CD4-positive, alpha-beta memory T cell (primary cell): ENCODE results near the gene MDM1. TPM values are rescaled to one million over a fixed set of nuclear protein-coding genes. Genes with fewer than 3 reads are reported as not detected.

Experiments
- CTCF ChIA-PET: fragments of 350-600 bp; sonication (Branson Sonifier 250); formaldehyde crosslinking; loops from one replicate; lab custom pipeline; 2021; ENCODE audit warnings: inconsistent platforms; ENCODE audit not compliant: partially characterized antibody; lab: Charles Lee
- POLR2A ChIA-PET: fragments of 350-600 bp; sonication (Branson Sonifier 250); formaldehyde crosslinking; loops from one replicate; lab custom pipeline; 2021; ENCODE audit not compliant: partially characterized antibody; lab: Charles Lee
- DNase-seq, 5 donors: peaks; one replicate each; pipeline versions ENCODE4 v3.0.0 to v3.0.0-alpha.2; 2020 to 2022; ENCODE audit warnings: mixed read lengths in 1 of 5
- H3K27ac ChIP-seq: one replicate; pipeline ENCODE4 v1.7.0; 2013; ENCODE audit warnings: low read depth, low read length
- H3K27me3 ChIP-seq: 2 replicates; pipeline ENCODE4 v1.7.0; 2013; ENCODE audit warnings: mild to moderate bottlenecking, low read length, moderate library complexity; ENCODE audit not compliant: insufficient read depth
- H3K36me3 ChIP-seq: 2 replicates; pipeline ENCODE4 v1.7.0; 2013; ENCODE audit warnings: mild to moderate bottlenecking, low read length, moderate library complexity; ENCODE audit not compliant: insufficient read depth
- H3K4me1 ChIP-seq: 2 replicates; pipeline ENCODE4 v1.7.0; 2013; ENCODE audit warnings: mild to moderate bottlenecking, low read length, moderate library complexity; ENCODE audit not compliant: insufficient read depth
- H3K4me3 ChIP-seq, 2 donors: one replicate each; pipeline ENCODE4 v1.7.0; 2013; ENCODE audit warnings: low read length in 2 of 2, mild to moderate bottlenecking in 1 of 2
- H3K9me3 ChIP-seq, 2 donors: one replicate each; pipeline ENCODE4 v1.7.0; 2013; ENCODE audit warnings: low read length in 2 of 2, control low read depth in 1 of 2; ENCODE audit not compliant: control insufficient read depth in 1 of 2
- H3K27ac Mint-ChIP-seq, 7 donors: one replicate each; pipeline ENCODE4 v1.8.0; 2020 to 2021; ENCODE audit warnings: mixed read lengths in 7 of 7, mild to moderate bottlenecking in 6 of 7, inconsistent platforms in 3 of 7, moderate library complexity in 3 of 7
- H3K27me3 Mint-ChIP-seq, 2 donors: one replicate each; pipeline ENCODE4 v1.8.0; 2020 to 2021; ENCODE audit warnings: mixed read lengths in 2 of 2
- H3K36me3 Mint-ChIP-seq, 2 donors: one replicate each; pipeline ENCODE4 v1.8.0; 2020 to 2021; ENCODE audit warnings: mixed read lengths in 2 of 2, inconsistent platforms in 1 of 2, mild to moderate bottlenecking in 1 of 2
- H3K4me1 Mint-ChIP-seq, 4 donors: one replicate each; pipeline ENCODE4 v1.8.0; 2020 to 2021; ENCODE audit warnings: mixed read lengths in 4 of 4, mild to moderate bottlenecking in 1 of 4
- H3K4me3 Mint-ChIP-seq, 8 donors: one replicate each; pipeline ENCODE4 v1.8.0; 2020 to 2021; ENCODE audit warnings: mixed read lengths in 8 of 8, mild to moderate bottlenecking in 7 of 8, moderate library complexity in 6 of 8, inconsistent platforms in 3 of 8
- H3K9me3 Mint-ChIP-seq, 8 donors: one replicate each; pipeline ENCODE4 v1.8.0; 2020 to 2021; ENCODE audit warnings: mixed read lengths in 8 of 8, mild to moderate bottlenecking in 5 of 8, inconsistent platforms in 3 of 8, moderate library complexity in 1 of 8
- intact Hi-C: fragments of 100-400 bp; cut with micrococcal nuclease; formaldehyde crosslinking; loops from one replicate; pipeline ENCODE4 v1.15.1; 2023
- polyA plus RNA-seq, 2 donors: library from polyadenylated mRNA; unstranded; fragments of 300-500 nt; fragmentation: Illumina TruSeq; gene quantifications; one replicate each; pipeline ENCODE4 v1.2.3, GENCODE V29; 2021
- total RNA-seq, 2 experiments: library from RNA; stranded (reverse); gene quantifications; one replicate each; pipeline ENCODE4 v1.2.3, GENCODE V29; 2021

Gene MDM1
- total and polyA plus RNA-seq, 4 experiments from 2014 or later = 11.7 to 29.4 (median 20.0) TPM

GRCh38 chr12:68356986-68357385, 24.8 kb upstream of the MDM1 start:
- POLR2A ChIA-PET = interaction anchor here (1.0 to 1.4 kb wide), 3 partner anchors 25 to 256 kb away, joined by 3 read pairs; partner anchors contain the start of genes MDM1 and RAP1B
- Mint-ChIP-seq H3K4me3 (no peak overlapping the region), H3K27ac (no peak overlapping the region), H3K27me3 (no peaks in the 10 kb centered on the region), H3K9me3 (peaks cover 0 to 1% (median 0%) of the 10 kb centered on the region in 8 donors), H3K4me1 (peaks cover 8 to 19% (median 11%) of the 10 kb centered on the region in 4 donors), H3K36me3 (no peaks in the 10 kb centered on the region)
- Histone ChIP-seq H3K36me3 (no peaks in the 10 kb centered on the region), H3K9me3 (no peaks in the 10 kb centered on the region), H3K4me3 (no peak overlapping the region), H3K27me3 (no peaks in the 10 kb centered on the region), H3K27ac (no peak overlapping the region), H3K4me1 (peaks cover 12% of the 10 kb centered on the region)
- intact Hi-C loops = loop anchor here (5.0 kb wide), 1 partner anchor 390 kb away; the partner anchor contains the start of gene SLC35E3
- DNase-seq = no peak
- CTCF ChIA-PET = interaction anchor here (0.6 to 5.8 kb wide), 12 partner anchors 83 to 1001 kb away, joined by 3 to 46 read pairs (median 4); partner anchors contain the start of genes NUP107 and RAP1B

DNA sequence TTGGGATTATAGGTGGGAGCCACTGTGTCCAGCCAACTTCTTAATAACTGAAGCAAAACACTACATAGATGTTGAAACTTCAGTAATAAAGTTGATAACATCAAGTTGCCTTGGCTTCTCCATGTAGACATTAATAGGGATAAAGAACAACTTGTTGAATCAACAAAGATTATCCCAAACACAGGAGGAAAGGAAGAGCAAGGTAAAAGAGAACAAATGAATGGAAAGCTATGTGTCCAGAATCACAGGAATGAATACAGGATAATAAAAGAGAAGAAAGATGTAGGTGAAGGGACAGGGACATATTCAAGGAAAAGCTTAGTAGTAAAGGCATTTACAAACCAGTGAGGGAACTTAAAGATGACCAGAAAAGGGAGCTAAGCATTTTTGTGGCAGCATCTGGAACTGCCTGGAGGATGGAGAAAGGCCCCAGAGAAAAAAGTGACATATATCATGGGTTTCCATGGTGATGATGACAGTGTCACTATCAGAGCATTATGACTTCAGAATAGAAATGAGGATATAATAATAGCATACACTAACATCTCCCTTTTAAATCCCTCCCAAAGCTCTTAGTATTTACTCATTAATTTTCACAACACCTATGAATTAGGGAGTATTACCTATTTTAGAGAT, 24.0 kb upstream of the MDM1 start:
- Mint-ChIP-seq H3K27me3 (no peaks in the 10 kb centered on the region), H3K4me3 (no peak overlapping the region), H3K36me3 (no peaks in the 10 kb centered on the region), H3K4me1 (peaks cover 7 to 18% (median 11%) of the 10 kb centered on the region in 4 donors), H3K9me3 (no peaks in the 10 kb centered on the region), H3K27ac (peak overlapping the region in 1 of 7 donors; percentile 28)
- Histone ChIP-seq H3K4me3 (no peak overlapping the region), H3K27ac (no peak overlapping the region), H3K27me3 (no peaks in the 10 kb centered on the region), H3K4me1 (peaks cover 12% of the 10 kb centered on the region), H3K36me3 (no peaks in the 10 kb centered on the region), H3K9me3 (no peaks in the 10 kb centered on the region)
- CTCF ChIA-PET = interaction anchor here (0.7 to 5.8 kb wide), 11 partner anchors 83 to 1083 kb away, joined by 3 to 46 read pairs (median 3); partner anchors contain the start of genes NUP107 and RAP1B
- intact Hi-C loops = loop anchor here (5.0 kb wide), 1 partner anchor 391 kb away; the partner anchor contains the start of gene SLC35E3
- no peak for DNase-seq
- POLR2A ChIA-PET = interaction anchor here (1.0 to 1.4 kb wide), 3 partner anchors 9 to 257 kb away, joined by 3 read pairs; partner anchors contain the start of gene MDM1

GRCh38 chr12:68354977-68355541, 22.9 kb upstream of the MDM1 start:
- H3K4me3 Mint-ChIP-seq = no peak overlapping the region
- no peaks in the 10 kb centered on the region for H3K36me3 Mint-ChIP-seq
- no peak overlapping the region for H3K4me3 ChIP-seq
- H3K27me3 ChIP-seq = no peaks in the 10 kb centered on the region
- H3K4me1 ChIP-seq = peaks cover 12% of the 10 kb centered on the region
- no peaks in the 10 kb centered on the region for H3K36me3 ChIP-seq
- peaks cover 7 to 13% (median 10%) of the 10 kb centered on the region in 4 donors for H3K4me1 Mint-ChIP-seq
- H3K27me3 Mint-ChIP-seq = peaks cover 0 to 2% of the 10 kb centered on the region in 2 donors
- intact Hi-C loops = loop anchor here (5.0 kb wide), 1 partner anchor 392 kb away; the partner anchor contains the start of gene SLC35E3
- H3K9me3 ChIP-seq = no peaks in the 10 kb centered on the region
- no peak overlapping the region for H3K27ac Mint-ChIP-seq
- H3K27ac ChIP-seq = no peak overlapping the region
- DNase-seq = no peak
- CTCF ChIA-PET = interaction anchor here (0.7 to 2.1 kb wide), 4 partner anchors 132 to 453 kb away, joined by 3 to 8 read pairs (median 4); partner anchors contain the start of gene MDM2
- POLR2A ChIA-PET = interaction anchor here (0.6 kb wide), 1 partner anchor 319 kb away, joined by 3 read pairs; no protein-coding TSS in a partner anchor
- no peaks in the 10 kb centered on the region for H3K9me3 Mint-ChIP-seq

- H3K27ac Mint-ChIP-seq = no peak overlapping the region
- no peak for DNase-seq
- no peaks in the 10 kb centered on the region for H3K27me3 ChIP-seq
- no peaks in the 10 kb centered on the region for H3K4me1 ChIP-seq
- H3K36me3 ChIP-seq = no peaks in the 10 kb centered on the region
- no peaks in the 10 kb centered on the region for H3K9me3 ChIP-seq
- H3K9me3 Mint-ChIP-seq = no peaks in the 10 kb centered on the region
- POLR2A ChIA-PET = interaction anchor here (1.4 kb wide), 1 partner anchor 13 kb away, joined by 4 read pairs; no protein-coding TSS in a partner anchor
- no peak overlapping the region for H3K4me3 Mint-ChIP-seq
- no peak overlapping the region for H3K4me3 ChIP-seq
- H3K36me3 Mint-ChIP-seq = no peaks in the 10 kb centered on the region
- CTCF ChIA-PET = no interaction called here
- H3K27me3 Mint-ChIP-seq = peaks cover 0 to 3% of the 10 kb centered on the region in 2 donors
- intact Hi-C loops = no loop called here
- H3K27ac ChIP-seq = no peak overlapping the region
- H3K4me1 Mint-ChIP-seq = no peaks in the 10 kb centered on the region
Observed at GRCh38 chr12:68352067-68352466, 19.9 kb upstream of the MDM1 start.

- ChIA-PET POLR2A (no interaction called here), CTCF (no interaction called here)
- Mint-ChIP-seq H3K4me1 (peaks cover 2 to 6% (median 6%) of the 10 kb centered on the region in 4 donors), H3K9me3 (no peaks in the 10 kb centered on the region), H3K36me3 (no peaks in the 10 kb centered on the region), H3K27ac (no peak overlapping the region), H3K4me3 (peak overlapping the region in 1 of 8 donors; percentile 17), H3K27me3 (peaks cover 0 to 8% of the 10 kb centered on the region in 2 donors)
- H3K4me3 ChIP-seq = no peak overlapping the region
- H3K27ac ChIP-seq = no peak overlapping the region
- no peaks in the 10 kb centered on the region for H3K9me3 ChIP-seq
- H3K4me1 ChIP-seq = no peaks in the 10 kb centered on the region
- H3K27me3 ChIP-seq = no peaks in the 10 kb centered on the region
- no peaks in the 10 kb centered on the region for H3K36me3 ChIP-seq
- intact Hi-C loops = no loop called here
- no peak for DNase-seq
Observed at GRCh38 chr12:68350753-68351152, 18.6 kb upstream of the MDM1 start.

- Histone ChIP-seq H3K4me1 (no peaks in the 10 kb centered on the region), H3K27me3 (no peaks in the 10 kb centered on the region), H3K4me3 (no peak overlapping the region), H3K36me3 (no peaks in the 10 kb centered on the region), H3K27ac (no peak overlapping the region), H3K9me3 (no peaks in the 10 kb centered on the region)
- Mint-ChIP-seq H3K36me3 (no peaks in the 10 kb centered on the region), H3K27me3 (peaks cover 0 to 8% of the 10 kb centered on the region in 2 donors), H3K4me3 (no peak overlapping the region), H3K4me1 (peaks cover 5 to 9% (median 8%) of the 10 kb centered on the region in 4 donors), H3K27ac (no peak overlapping the region), H3K9me3 (no peaks in the 10 kb centered on the region)
- ChIA-PET CTCF (interaction anchor here (1.5 kb wide), 2 partner anchors 297 to 396 kb away, joined by 3 read pairs; partner anchors contain the start of gene SLC35E3), POLR2A (no interaction called here)
- intact Hi-C loops = no loop called here
- DNase-seq = no peak
Observed at GRCh38 chr12:68349921-68350606, 17.9 kb upstream of the MDM1 start.
